WTC11 (cell line): ENCODE results near the gene SPATA31D4. TPM values are rescaled to one million over a fixed set of nuclear protein-coding genes. Genes with fewer than 3 reads are reported as not detected.

Source experiments
- ATAC-seq: fragments of 200-7000 bp; cut with Tn5 transposase; 2 replicates; pipeline ENCODE4 v1.10.0; 2021; ENCODE audit warnings: mild to moderate bottlenecking, moderate library complexity
- CTCF ChIA-PET: fragments of 300-600 bp; sonication (Branson Sonifier 250); formaldehyde crosslinking; loops from one replicate; lab custom pipeline; 2021; ENCODE audit warnings: antibody characterized with exemption; lab: Charles Lee
- POLR2A ChIA-PET: fragments of 350-600 bp; sonication (Branson Sonifier 250); formaldehyde crosslinking; loops from one replicate; lab custom pipeline; 2021; ENCODE audit warnings: antibody characterized with exemption; lab: Charles Lee
- DNase-seq: peaks from one replicate; pipeline ENCODE4 v3.0.0; 2021; ENCODE audit warnings: low spot score
- H3K27ac Mint-ChIP-seq: 2 replicates; pipeline ENCODE4 v1.8.0; 2021; ENCODE audit warnings: mixed read lengths
- H3K27me3 Mint-ChIP-seq: 2 replicates; pipeline ENCODE4 v1.8.0; 2021; ENCODE audit warnings: low read depth, mild to moderate bottlenecking, moderate library complexity, mixed read lengths
- H3K36me3 Mint-ChIP-seq: 2 replicates; pipeline ENCODE4 v1.8.0; 2021; ENCODE audit warnings: mixed read lengths
- H3K4me1 Mint-ChIP-seq: 2 replicates; pipeline ENCODE4 v1.8.0; 2022; ENCODE audit warnings: mixed read lengths
- H3K4me3 Mint-ChIP-seq: 2 replicates; pipeline ENCODE4 v1.8.0; 2021; ENCODE audit warnings: mild to moderate bottlenecking, moderate library complexity, mixed read lengths
- H3K9me3 Mint-ChIP-seq: 2 replicates; pipeline ENCODE4 v1.8.0; 2021; ENCODE audit warnings: mixed read lengths
- CBFB ChIP-seq: sonication (generic); formaldehyde crosslinking; IDR thresholded peaks from 2 replicates; pipeline ENCODE4 v1.8.1; 2022; ENCODE audit warnings: mild to moderate bottlenecking, low read depth, missing genetic modification reagents
- CREM ChIP-seq: sonication (generic); formaldehyde crosslinking; IDR thresholded peaks from 2 replicates; pipeline ENCODE4 v1.8.1; 2022; ENCODE audit warnings: mild to moderate bottlenecking, missing genetic modification reagents, moderate library complexity
- ELF4 ChIP-seq: sonication (generic); formaldehyde crosslinking; IDR thresholded peaks from 2 replicates; pipeline ENCODE4 v1.8.1; 2022; ENCODE audit warnings: low read depth, mild to moderate bottlenecking, moderate library complexity, missing genetic modification reagents
- ESRRA ChIP-seq: sonication (generic); formaldehyde crosslinking; IDR thresholded peaks from 2 replicates; pipeline ENCODE4 v1.8.1; 2022; ENCODE audit warnings: mild to moderate bottlenecking, missing genetic modification reagents, borderline replicate concordance
- FOXK1 ChIP-seq: sonication (generic); formaldehyde crosslinking; IDR thresholded peaks from 2 replicates; pipeline ENCODE4 v1.8.0; 2022; ENCODE audit warnings: mild to moderate bottlenecking, moderate library complexity, missing genetic modification reagents
- JAZF1 ChIP-seq: fragments of 250-450 bp; sonication (Bioruptor Pico); IDR thresholded peaks from 2 replicates; pipeline ENCODE4 v1.9.0; 2021; ENCODE audit warnings: moderate library complexity, mild to moderate bottlenecking, inconsistent platforms
- NR1H2 ChIP-seq: sonication (generic); formaldehyde crosslinking; IDR thresholded peaks from 2 replicates; pipeline ENCODE4 v1.9.0; 2021; ENCODE audit warnings: mild to moderate bottlenecking, moderate library complexity, missing genetic modification reagents
- OVOL2 ChIP-seq: fragments of 250-450 bp; sonication (Bioruptor Pico); IDR thresholded peaks from 2 replicates; pipeline ENCODE4 v1.9.0; 2021; ENCODE audit warnings: mild to moderate bottlenecking, borderline replicate concordance
- RELA ChIP-seq: sonication (generic); formaldehyde crosslinking; IDR thresholded peaks from 2 replicates; pipeline ENCODE4 v1.8.1; 2022; ENCODE audit warnings: missing genetic modification reagents, mild to moderate bottlenecking, borderline replicate concordance
- SMAD4 ChIP-seq: sonication (generic); formaldehyde crosslinking; IDR thresholded peaks from 2 replicates; pipeline ENCODE4 v1.8.0; 2022; ENCODE audit warnings: mild to moderate bottlenecking, missing genetic modification reagents
- TEAD4 ChIP-seq: sonication (generic); formaldehyde crosslinking; IDR thresholded peaks from 2 replicates; pipeline ENCODE4 v1.8.0; 2022; ENCODE audit warnings: mild to moderate bottlenecking, missing genetic modification reagents
- ZNF396 ChIP-seq: fragments of 250-450 bp; sonication (Bioruptor Pico); IDR thresholded peaks from 2 replicates; pipeline ENCODE4 v1.8.0; 2021; ENCODE audit warnings: mild to moderate bottlenecking, moderate library complexity, borderline replicate concordance
- ZNF416 ChIP-seq: fragments of 250-450 bp; sonication (Bioruptor Pico); IDR thresholded peaks from 2 replicates; pipeline ENCODE4 v1.9.0; 2021; ENCODE audit warnings: mild to moderate bottlenecking, inconsistent platforms
- total RNA-seq: library from RNA; stranded (reverse); gene quantifications from 3 replicates; pipeline ENCODE4 v1.2.3, GENCODE V29; 2021
- TF ChIP-seq, protein P1 (sequence below): sonication (generic); formaldehyde crosslinking; IDR thresholded peaks from 2 replicates; pipeline ENCODE4 v1.8.0; 2022; ENCODE audit warnings: mild to moderate bottlenecking, missing genetic modification reagents
- TF ChIP-seq, protein P2 (sequence below): sonication (generic); formaldehyde crosslinking; IDR thresholded peaks from 2 replicates; pipeline ENCODE4 v1.8.0; 2022; ENCODE audit warnings: mild to moderate bottlenecking, missing genetic modification reagents
- TF ChIP-seq, protein P3 (sequence below): sonication (generic); formaldehyde crosslinking; IDR thresholded peaks from 2 replicates; pipeline ENCODE4 v1.8.1; 2023; ENCODE audit warnings: mild to moderate bottlenecking, missing genetic modification reagents, borderline replicate concordance
- TF ChIP-seq, protein P4 (sequence below): sonication (generic); formaldehyde crosslinking; IDR thresholded peaks from 2 replicates; pipeline ENCODE4 v1.8.1; 2022; ENCODE audit warnings: low read depth, missing genetic modification reagents, borderline replicate concordance
- TF ChIP-seq, protein P5 (sequence below): fragments of 250-450 bp; sonication (Bioruptor Pico); IDR thresholded peaks from 2 replicates; pipeline ENCODE4 v1.9.0; 2021; ENCODE audit warnings: mild to moderate bottlenecking, borderline replicate concordance
- TF ChIP-seq, protein P6 (sequence below): sonication (generic); formaldehyde crosslinking; IDR thresholded peaks from 2 replicates; pipeline ENCODE4 v1.8.0; 2023; ENCODE audit warnings: missing genetic modification reagents
- TF ChIP-seq, protein P7 (sequence below): sonication (generic); formaldehyde crosslinking; IDR thresholded peaks from 2 replicates; pipeline ENCODE4 v1.8.1; 2023; ENCODE audit warnings: mild to moderate bottlenecking, missing genetic modification reagents, moderate library complexity
- TF ChIP-seq, protein P8 (sequence below): sonication (generic); formaldehyde crosslinking; IDR thresholded peaks from 2 replicates; pipeline ENCODE4 v1.8.0; 2022; ENCODE audit warnings: mild to moderate bottlenecking, missing genetic modification reagents

SPATA31D4 gene
- total RNA-seq, 1 experiment from 2014 or later = not detected

DNA sequence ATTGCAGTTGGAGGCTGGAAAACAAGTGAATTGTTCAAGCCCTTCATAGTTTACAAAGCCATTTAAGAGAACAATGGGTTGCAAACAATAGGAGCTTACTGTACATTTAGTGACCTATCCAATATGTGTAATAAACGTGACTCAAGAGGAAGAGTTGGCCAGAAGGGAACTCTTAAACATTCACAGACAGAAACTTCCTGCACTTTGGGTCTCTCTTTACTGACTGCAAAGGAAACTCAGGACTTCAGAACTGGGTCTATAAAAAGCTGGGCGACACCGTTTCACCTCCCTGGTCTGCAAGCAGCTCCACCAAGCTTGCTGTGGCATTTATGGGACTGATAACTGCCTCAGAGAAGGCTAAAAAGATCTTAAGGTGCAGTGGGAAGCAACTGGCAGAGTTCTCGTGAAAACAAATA is 48.7 kb upstream of the SPATA31D4 start:
- Mint-ChIP-seq H3K4me1 (no peaks in the 10 kb centered on the region), H3K4me3 (no peak overlapping the region), H3K36me3 (no peaks in the 10 kb centered on the region), H3K9me3 (no peaks in the 10 kb centered on the region), H3K27me3 (no peaks in the 10 kb centered on the region; the same call in 1 of the 2 replicates), H3K27ac (no peak overlapping the region)
- no peak for ATAC-seq
- ChIA-PET POLR2A (no interaction called here), CTCF (no interaction called here)
- TF ChIP-seq RELA (CRISPR knock-in tag) (no peak), CREM (CRISPR knock-in tag) (no peak), ZNF416 (CRISPR knock-in tag) (no peak), FOXK1 (CRISPR knock-in tag) (no peak), SMAD4 (no peak), ZNF396 (no peak)
- TF ChIP-seq, protein P1, sequence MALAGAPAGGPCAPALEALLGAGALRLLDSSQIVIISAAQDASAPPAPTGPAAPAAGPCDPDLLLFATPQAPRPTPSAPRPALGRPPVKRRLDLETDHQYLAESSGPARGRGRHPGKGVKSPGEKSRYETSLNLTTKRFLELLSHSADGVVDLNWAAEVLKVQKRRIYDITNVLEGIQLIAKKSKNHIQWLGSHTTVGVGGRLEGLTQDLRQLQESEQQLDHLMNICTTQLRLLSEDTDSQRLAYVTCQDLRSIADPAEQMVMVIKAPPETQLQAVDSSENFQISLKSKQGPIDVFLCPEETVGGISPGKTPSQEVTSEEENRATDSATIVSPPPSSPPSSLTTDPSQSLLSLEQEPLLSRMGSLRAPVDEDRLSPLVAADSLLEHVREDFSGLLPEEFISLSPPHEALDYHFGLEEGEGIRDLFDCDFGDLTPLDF (CRISPR knock-in tag) = no peak
- TF ChIP-seq, protein P2, sequence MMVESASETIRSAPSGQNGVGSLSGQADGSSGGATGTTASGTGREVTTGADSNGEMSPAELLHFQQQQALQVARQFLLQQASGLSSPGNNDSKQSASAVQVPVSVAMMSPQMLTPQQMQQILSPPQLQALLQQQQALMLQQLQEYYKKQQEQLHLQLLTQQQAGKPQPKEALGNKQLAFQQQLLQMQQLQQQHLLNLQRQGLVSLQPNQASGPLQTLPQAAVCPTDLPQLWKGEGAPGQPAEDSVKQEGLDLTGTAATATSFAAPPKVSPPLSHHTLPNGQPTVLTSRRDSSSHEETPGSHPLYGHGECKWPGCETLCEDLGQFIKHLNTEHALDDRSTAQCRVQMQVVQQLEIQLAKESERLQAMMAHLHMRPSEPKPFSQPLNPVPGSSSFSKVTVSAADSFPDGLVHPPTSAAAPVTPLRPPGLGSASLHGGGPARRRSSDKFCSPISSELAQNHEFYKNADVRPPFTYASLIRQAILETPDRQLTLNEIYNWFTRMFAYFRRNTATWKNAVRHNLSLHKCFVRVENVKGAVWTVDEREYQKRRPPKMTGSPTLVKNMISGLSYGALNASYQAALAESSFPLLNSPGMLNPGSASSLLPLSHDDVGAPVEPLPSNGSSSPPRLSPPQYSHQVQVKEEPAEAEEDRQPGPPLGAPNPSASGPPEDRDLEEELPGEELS = no peak
- TF ChIP-seq, protein P3, sequence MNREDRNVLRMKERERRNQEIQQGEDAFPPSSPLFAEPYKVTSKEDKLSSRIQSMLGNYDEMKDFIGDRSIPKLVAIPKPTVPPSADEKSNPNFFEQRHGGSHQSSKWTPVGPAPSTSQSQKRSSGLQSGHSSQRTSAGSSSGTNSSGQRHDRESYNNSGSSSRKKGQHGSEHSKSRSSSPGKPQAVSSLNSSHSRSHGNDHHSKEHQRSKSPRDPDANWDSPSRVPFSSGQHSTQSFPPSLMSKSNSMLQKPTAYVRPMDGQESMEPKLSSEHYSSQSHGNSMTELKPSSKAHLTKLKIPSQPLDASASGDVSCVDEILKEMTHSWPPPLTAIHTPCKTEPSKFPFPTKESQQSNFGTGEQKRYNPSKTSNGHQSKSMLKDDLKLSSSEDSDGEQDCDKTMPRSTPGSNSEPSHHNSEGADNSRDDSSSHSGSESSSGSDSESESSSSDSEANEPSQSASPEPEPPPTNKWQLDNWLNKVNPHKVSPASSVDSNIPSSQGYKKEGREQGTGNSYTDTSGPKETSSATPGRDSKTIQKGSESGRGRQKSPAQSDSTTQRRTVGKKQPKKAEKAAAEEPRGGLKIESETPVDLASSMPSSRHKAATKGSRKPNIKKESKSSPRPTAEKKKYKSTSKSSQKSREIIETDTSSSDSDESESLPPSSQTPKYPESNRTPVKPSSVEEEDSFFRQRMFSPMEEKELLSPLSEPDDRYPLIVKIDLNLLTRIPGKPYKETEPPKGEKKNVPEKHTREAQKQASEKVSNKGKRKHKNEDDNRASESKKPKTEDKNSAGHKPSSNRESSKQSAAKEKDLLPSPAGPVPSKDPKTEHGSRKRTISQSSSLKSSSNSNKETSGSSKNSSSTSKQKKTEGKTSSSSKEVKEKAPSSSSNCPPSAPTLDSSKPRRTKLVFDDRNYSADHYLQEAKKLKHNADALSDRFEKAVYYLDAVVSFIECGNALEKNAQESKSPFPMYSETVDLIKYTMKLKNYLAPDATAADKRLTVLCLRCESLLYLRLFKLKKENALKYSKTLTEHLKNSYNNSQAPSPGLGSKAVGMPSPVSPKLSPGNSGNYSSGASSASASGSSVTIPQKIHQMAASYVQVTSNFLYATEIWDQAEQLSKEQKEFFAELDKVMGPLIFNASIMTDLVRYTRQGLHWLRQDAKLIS (CRISPR knock-in tag) = no peak
- TF ChIP-seq, protein P4, sequence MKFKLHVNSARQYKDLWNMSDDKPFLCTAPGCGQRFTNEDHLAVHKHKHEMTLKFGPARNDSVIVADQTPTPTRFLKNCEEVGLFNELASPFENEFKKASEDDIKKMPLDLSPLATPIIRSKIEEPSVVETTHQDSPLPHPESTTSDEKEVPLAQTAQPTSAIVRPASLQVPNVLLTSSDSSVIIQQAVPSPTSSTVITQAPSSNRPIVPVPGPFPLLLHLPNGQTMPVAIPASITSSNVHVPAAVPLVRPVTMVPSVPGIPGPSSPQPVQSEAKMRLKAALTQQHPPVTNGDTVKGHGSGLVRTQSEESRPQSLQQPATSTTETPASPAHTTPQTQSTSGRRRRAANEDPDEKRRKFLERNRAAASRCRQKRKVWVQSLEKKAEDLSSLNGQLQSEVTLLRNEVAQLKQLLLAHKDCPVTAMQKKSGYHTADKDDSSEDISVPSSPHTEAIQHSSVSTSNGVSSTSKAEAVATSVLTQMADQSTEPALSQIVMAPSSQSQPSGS (CRISPR knock-in tag) = no peak
- TF ChIP-seq, protein P5, sequence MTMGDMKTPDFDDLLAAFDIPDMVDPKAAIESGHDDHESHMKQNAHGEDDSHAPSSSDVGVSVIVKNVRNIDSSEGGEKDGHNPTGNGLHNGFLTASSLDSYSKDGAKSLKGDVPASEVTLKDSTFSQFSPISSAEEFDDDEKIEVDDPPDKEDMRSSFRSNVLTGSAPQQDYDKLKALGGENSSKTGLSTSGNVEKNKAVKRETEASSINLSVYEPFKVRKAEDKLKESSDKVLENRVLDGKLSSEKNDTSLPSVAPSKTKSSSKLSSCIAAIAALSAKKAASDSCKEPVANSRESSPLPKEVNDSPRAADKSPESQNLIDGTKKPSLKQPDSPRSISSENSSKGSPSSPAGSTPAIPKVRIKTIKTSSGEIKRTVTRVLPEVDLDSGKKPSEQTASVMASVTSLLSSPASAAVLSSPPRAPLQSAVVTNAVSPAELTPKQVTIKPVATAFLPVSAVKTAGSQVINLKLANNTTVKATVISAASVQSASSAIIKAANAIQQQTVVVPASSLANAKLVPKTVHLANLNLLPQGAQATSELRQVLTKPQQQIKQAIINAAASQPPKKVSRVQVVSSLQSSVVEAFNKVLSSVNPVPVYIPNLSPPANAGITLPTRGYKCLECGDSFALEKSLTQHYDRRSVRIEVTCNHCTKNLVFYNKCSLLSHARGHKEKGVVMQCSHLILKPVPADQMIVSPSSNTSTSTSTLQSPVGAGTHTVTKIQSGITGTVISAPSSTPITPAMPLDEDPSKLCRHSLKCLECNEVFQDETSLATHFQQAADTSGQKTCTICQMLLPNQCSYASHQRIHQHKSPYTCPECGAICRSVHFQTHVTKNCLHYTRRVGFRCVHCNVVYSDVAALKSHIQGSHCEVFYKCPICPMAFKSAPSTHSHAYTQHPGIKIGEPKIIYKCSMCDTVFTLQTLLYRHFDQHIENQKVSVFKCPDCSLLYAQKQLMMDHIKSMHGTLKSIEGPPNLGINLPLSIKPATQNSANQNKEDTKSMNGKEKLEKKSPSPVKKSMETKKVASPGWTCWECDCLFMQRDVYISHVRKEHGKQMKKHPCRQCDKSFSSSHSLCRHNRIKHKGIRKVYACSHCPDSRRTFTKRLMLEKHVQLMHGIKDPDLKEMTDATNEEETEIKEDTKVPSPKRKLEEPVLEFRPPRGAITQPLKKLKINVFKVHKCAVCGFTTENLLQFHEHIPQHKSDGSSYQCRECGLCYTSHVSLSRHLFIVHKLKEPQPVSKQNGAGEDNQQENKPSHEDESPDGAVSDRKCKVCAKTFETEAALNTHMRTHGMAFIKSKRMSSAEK (CRISPR knock-in tag) = no peak
- no peak for DNase-seq

DNA sequence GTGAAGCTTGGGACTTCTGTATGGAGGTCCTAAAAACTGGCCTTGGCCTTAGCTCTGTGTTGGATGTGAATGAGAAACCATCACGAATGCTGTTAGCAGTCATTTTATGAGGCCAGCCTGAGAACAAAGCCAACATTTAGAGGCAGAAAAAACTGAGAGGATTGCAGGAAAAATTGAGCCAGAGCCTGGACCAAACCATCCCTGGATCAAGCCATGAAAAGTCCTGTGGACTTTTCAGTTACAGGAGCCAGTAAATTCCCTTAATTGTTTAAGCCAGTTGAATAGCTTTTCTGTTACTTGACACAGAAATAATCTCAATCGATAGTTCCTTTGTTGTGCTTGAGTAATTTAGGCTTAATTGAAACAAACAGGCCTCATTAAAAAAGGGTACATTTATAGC is 42.6 kb upstream of the SPATA31D4 start:
- Mint-ChIP-seq H3K9me3 (no peaks in the 10 kb centered on the region), H3K27ac (no peak overlapping the region), H3K4me3 (no peak overlapping the region), H3K27me3 (no peaks in the 10 kb centered on the region; the same call in 1 of the 2 replicates), H3K4me1 (no peaks in the 10 kb centered on the region), H3K36me3 (no peaks in the 10 kb centered on the region)
- no peak for DNase-seq
- ChIA-PET CTCF (no interaction called here), POLR2A (interaction anchor here (0.6 kb wide), 1 partner anchor 106 kb away, joined by 3 read pairs; no protein-coding TSS in a partner anchor)
- ATAC-seq = no peak
- no peak for TF ChIP-seq ELF4 (CRISPR knock-in tag)
- TF ChIP-seq, protein P6, sequence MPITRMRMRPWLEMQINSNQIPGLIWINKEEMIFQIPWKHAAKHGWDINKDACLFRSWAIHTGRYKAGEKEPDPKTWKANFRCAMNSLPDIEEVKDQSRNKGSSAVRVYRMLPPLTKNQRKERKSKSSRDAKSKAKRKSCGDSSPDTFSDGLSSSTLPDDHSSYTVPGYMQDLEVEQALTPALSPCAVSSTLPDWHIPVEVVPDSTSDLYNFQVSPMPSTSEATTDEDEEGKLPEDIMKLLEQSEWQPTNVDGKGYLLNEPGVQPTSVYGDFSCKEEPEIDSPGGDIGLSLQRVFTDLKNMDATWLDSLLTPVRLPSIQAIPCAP (CRISPR knock-in tag) = no peak
- TF ChIP-seq ESRRA (CRISPR knock-in tag) = no peak
- no peak for TF ChIP-seq JAZF1 (CRISPR knock-in tag)
- no peak for TF ChIP-seq NR1H2 (CRISPR knock-in tag)
- no peak for TF ChIP-seq CBFB
- TF ChIP-seq OVOL2 (CRISPR knock-in tag) = no peak
- TF ChIP-seq, protein P7, sequence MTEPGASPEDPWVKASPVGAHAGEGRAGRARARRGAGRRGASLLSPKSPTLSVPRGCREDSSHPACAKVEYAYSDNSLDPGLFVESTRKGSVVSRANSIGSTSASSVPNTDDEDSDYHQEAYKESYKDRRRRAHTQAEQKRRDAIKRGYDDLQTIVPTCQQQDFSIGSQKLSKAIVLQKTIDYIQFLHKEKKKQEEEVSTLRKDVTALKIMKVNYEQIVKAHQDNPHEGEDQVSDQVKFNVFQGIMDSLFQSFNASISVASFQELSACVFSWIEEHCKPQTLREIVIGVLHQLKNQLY (CRISPR knock-in tag) = no peak
- TF ChIP-seq RELA (CRISPR knock-in tag) = no peak
- TF ChIP-seq TEAD4 (CRISPR knock-in tag) = no peak
- no peak for TF ChIP-seq CREM (CRISPR knock-in tag)
- TF ChIP-seq, protein P8, sequence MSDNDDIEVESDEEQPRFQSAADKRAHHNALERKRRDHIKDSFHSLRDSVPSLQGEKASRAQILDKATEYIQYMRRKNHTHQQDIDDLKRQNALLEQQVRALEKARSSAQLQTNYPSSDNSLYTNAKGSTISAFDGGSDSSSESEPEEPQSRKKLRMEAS (CRISPR knock-in tag) = no peak
